Measurements from ENCODE around the gene IMPDH1.

Gene IMPDH1

GRCh38 chr7:128435327-128435686 is 25.5 kb upstream of the IMPDH1 start:
- Histone ChIP-seq H3F3A (ENCODE audit: insufficient read depth, low read length) (no peaks in the 10 kb centered on the region), H3K9me2 (replicated peaks; ENCODE audit: insufficient read depth, low read length) (no peaks in the 10 kb centered on the region), H3K4me1 (ENCODE audit: low read length) (no peaks in the 10 kb centered on the region), H3K27ac (ENCODE audit: low read length) (no peak overlapping the region), H3K9ac (ENCODE audit: low read length) (no peak overlapping the region), H3K4me2 (ENCODE audit: low read depth, low read length) (no peak overlapping the region), H4K20me1 (ENCODE audit: insufficient read depth, low read length) (no peaks in the 10 kb centered on the region), H3K9me3 (replicated peaks; ENCODE audit: insufficient read depth, low read length) (no peaks in the 10 kb centered on the region), H3K36me3 (replicated peaks; ENCODE audit: insufficient read depth, low read length) (no peaks in the 10 kb centered on the region), H3K27me3 (replicated peaks; ENCODE audit: insufficient read depth, low read length) (no peaks in the 10 kb centered on the region), H2AFZ (ENCODE audit: low read length) (no peak overlapping the region), H3K4me3 (ENCODE audit: low read length) (no peak overlapping the region), H3K79me2 (ENCODE audit: low read length) (no peaks in the 10 kb centered on the region)
- DNase-seq: no peak
- TF ChIP-seq CTCF (IDR thresholded peaks at IDR 0.05; ENCODE audit: low read length) (no peak), EZH2phosphoT487 (IDR thresholded peaks at IDR 0.05; ENCODE audit: low read length) (no peak), EZH2 (optimal IDR thresholded peaks at IDR 0.05; ENCODE audit: low read depth, low read length) (no peak)

DNA sequence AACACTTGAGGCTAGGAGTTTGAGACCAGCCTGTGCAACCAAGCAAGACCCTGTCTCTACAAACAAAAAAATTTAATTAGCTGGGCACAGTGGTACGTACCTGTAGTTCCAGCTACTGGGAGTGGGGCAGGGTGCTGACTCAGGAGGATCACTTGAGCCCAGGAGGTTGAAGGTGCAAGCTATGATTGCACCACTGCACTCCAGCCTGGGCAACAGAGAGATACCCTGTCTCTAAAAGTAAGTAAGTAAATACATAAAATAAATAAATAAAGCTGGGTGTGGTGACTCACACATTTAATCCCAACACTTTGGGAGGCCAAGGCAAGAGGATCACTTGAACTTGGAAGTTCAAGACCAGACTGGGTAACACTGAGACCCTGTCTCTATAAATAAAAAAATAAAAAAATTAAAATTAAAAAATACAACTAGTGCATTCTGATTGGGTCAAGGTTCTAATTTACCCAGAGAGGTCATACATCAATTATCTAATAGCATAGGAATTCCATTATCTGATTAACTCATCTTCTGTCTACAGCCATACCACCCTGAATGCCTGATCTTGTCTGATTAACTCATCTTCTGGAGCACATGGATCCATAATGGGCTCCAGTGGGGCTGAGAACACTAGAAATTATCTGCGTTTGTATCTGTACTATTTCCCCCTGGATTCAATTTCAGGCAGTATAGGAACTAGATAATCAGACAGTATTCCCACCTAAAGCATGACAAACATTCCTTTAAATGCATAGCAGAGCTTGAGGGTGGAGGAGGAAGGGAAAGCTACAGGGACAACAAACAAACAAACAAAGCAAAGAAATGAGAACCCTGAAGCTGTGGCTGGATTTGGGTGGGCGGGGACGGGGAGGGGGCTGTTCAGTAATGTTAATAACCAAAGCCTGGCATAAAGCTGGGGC is 24.9 kb upstream of the IMPDH1 start:
- H3K9ac ChIP-seq (ENCODE audit: low read length): no peak overlapping the region
- H3K27ac ChIP-seq (ENCODE audit: low read length): no peak overlapping the region
- no peaks in the 10 kb centered on the region for H3K36me3 ChIP-seq (replicated peaks; ENCODE audit: insufficient read depth, low read length)
- no peak overlapping the region for H3K4me3 ChIP-seq (ENCODE audit: low read length)
- TF ChIP-seq EZH2 (optimal IDR thresholded peaks at IDR 0.05; ENCODE audit: low read depth, low read length): no peak
- no peak for TF ChIP-seq CTCF (IDR thresholded peaks at IDR 0.05; ENCODE audit: low read length)
- no peak for TF ChIP-seq EZH2phosphoT487 (IDR thresholded peaks at IDR 0.05; ENCODE audit: low read length)
- no peaks in the 10 kb centered on the region for H3K4me1 ChIP-seq (ENCODE audit: low read length)
- no peaks in the 10 kb centered on the region for H3K27me3 ChIP-seq (replicated peaks; ENCODE audit: insufficient read depth, low read length)
- H2AFZ ChIP-seq (ENCODE audit: low read length): no peak overlapping the region
- no peak for DNase-seq
- no peaks in the 10 kb centered on the region for H3K9me2 ChIP-seq (replicated peaks; ENCODE audit: insufficient read depth, low read length)
- H3F3A ChIP-seq (ENCODE audit: insufficient read depth, low read length): no peaks in the 10 kb centered on the region
- H3K79me2 ChIP-seq (ENCODE audit: low read length): no peaks in the 10 kb centered on the region
- H4K20me1 ChIP-seq (ENCODE audit: insufficient read depth, low read length): no peaks in the 10 kb centered on the region
- no peak overlapping the region for H3K4me2 ChIP-seq (ENCODE audit: low read depth, low read length)
- no peaks in the 10 kb centered on the region for H3K9me3 ChIP-seq (replicated peaks; ENCODE audit: insufficient read depth, low read length)

DNA sequence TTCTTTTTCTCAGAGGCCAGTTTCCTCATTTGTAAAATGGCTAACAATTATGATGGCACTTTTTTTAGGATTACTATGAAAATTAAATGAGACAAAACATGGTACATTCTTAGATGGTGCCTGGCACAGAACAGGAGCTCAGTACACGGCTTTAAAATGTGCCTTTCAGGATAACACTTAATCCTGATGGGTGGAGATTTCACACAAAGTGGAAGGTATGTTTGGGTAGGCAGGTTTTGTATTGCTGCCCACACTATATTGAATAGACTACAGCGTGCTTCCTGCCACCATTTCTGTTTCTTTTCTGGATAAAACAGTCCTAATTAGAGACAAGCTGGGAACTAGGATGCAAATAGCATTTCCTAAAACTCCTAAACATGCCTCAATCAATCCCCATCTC is 22.0 kb upstream of the IMPDH1 start:
- Histone ChIP-seq H4K20me1 (ENCODE audit: insufficient read depth, low read length) (no peaks in the 10 kb centered on the region), H3K4me1 (ENCODE audit: low read length) (no peaks in the 10 kb centered on the region), H3K4me3 (ENCODE audit: low read length) (no peak overlapping the region), H2AFZ (ENCODE audit: low read length) (no peak overlapping the region), H3K27me3 (replicated peaks; ENCODE audit: insufficient read depth, low read length) (no peaks in the 10 kb centered on the region), H3K4me2 (ENCODE audit: low read depth, low read length) (no peak overlapping the region), H3K79me2 (ENCODE audit: low read length) (no peaks in the 10 kb centered on the region), H3K9me2 (replicated peaks; ENCODE audit: insufficient read depth, low read length) (no peaks in the 10 kb centered on the region), H3K36me3 (replicated peaks; ENCODE audit: insufficient read depth, low read length) (no peaks in the 10 kb centered on the region), H3K9me3 (replicated peaks; ENCODE audit: insufficient read depth, low read length) (no peaks in the 10 kb centered on the region), H3K27ac (ENCODE audit: low read length) (no peak overlapping the region), H3K9ac (ENCODE audit: low read length) (no peak overlapping the region), H3F3A (ENCODE audit: insufficient read depth, low read length) (no peaks in the 10 kb centered on the region)
- no peak for DNase-seq
- TF ChIP-seq CTCF (IDR thresholded peaks at IDR 0.05; ENCODE audit: low read length) (no peak), EZH2phosphoT487 (IDR thresholded peaks at IDR 0.05; ENCODE audit: low read length) (no peak), EZH2 (optimal IDR thresholded peaks at IDR 0.05; ENCODE audit: low read depth, low read length) (no peak)
